Effector memory CD4-positive, alpha-beta T cell (primary cell): ENCODE results near the gene FCN3.

Source experiments
- DNase-seq, 3 donors: peaks; one replicate each; pipeline ENCODE4 v3.0.0-alpha.2; 2020
- H3K27ac ChIP-seq: 2 replicates; pipeline ENCODE4 v1.7.0; 2013; ENCODE audit warnings: mild to moderate bottlenecking, low read length, moderate library complexity; ENCODE audit not compliant: insufficient read depth, poor library complexity, severe bottlenecking
- H3K27me3 ChIP-seq: replicated peaks from 2 replicates; pipeline ENCODE4 v1.7.0; 2013; ENCODE audit warnings: mild to moderate bottlenecking, low read length; ENCODE audit not compliant: insufficient read depth, control insufficient read depth, poor library complexity, severe bottlenecking
- H3K36me3 ChIP-seq: 2 replicates; pipeline ENCODE4 v1.7.0; 2013; ENCODE audit warnings: mild to moderate bottlenecking, low read length, moderate library complexity; ENCODE audit not compliant: control insufficient read depth, insufficient read depth
- H3K4me1 ChIP-seq: 2 replicates; pipeline ENCODE4 v1.7.0; 2013; ENCODE audit warnings: low read length, mild to moderate bottlenecking; ENCODE audit not compliant: control insufficient read depth, insufficient read depth, poor library complexity, severe bottlenecking
- H3K4me3 ChIP-seq: 2 replicates; pipeline ENCODE4 v1.7.0; 2013; ENCODE audit warnings: low read length, low read depth, mild to moderate bottlenecking; ENCODE audit not compliant: insufficient read depth, poor library complexity, severe bottlenecking
- H3K9me3 ChIP-seq: 2 replicates; pipeline ENCODE4 v1.7.0; 2013; ENCODE audit warnings: mild to moderate bottlenecking, low read length, moderate library complexity; ENCODE audit not compliant: control insufficient read depth

Gene FCN3

DNA sequence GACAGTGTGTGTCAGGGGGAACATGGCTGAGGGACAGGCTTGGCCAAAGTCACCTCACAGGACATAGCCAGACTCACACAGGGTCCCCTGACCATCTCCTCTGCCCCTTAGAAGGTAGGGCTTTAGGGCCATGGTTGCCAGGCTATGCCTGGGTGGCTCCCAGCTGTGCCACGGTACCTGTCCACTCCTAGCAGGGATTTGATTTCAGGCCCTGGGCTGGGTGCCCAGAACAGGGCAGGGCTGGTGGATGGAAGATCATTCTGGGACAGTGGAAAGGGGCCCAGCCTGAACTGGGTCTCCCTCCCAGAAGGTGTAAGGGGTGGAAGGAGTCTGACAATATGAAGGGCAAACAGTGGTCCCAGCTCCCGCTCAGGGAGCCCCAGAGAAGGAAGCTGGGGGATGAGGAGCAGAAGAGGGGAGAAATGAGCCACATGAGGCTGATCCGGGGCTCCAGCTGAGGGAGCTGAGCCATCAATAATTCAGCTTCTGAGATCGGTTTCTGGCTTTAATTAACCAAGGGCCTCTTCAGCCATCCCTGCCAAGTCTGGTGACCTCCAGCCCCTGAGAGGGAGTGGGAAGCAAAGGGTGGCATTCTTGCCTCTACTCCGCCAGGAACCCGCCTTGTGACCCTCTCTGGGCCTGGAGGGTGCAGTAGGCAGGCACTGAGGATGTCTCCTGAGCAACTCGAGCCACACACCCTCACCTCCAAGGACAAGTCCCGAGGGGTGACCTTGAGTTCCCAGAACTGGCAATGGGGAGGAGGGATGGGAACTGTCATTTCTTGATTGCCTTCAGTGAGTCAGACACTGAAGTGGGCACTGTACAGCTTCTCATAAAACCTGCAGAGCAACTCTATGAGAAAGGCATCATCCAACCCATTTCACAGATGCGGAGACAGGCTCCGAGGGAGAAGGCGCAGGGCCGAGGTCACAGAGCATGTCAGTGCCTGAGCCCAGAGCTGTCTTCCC lies 6.4 kb upstream of the FCN3 start:
- H3K4me3 ChIP-seq, result no peak overlapping the region
- no peak for DNase-seq
- no peaks in the 10 kb centered on the region for H3K27me3 ChIP-seq
- H3K9me3 ChIP-seq, result no peaks in the 10 kb centered on the region
- H3K36me3 ChIP-seq, result no peaks in the 10 kb centered on the region
- no peaks in the 10 kb centered on the region for H3K4me1 ChIP-seq
- no peak overlapping the region for H3K27ac ChIP-seq

- Histone ChIP-seq H3K27ac (no peak overlapping the region), H3K4me1 (no peaks in the 10 kb centered on the region), H3K36me3 (no peaks in the 10 kb centered on the region), H3K27me3 (no peaks in the 10 kb centered on the region), H3K4me3 (no peak overlapping the region), H3K9me3 (no peaks in the 10 kb centered on the region)
- DNase-seq, result no peak
Measured at GRCh38 chr1:27380224-27380623, 5.6 kb upstream of the FCN3 start.

GRCh38 chr1:27379564-27380122 lies 5.0 kb upstream of the FCN3 start:
- no peak overlapping the region for H3K4me3 ChIP-seq
- no peaks in the 10 kb centered on the region for H3K9me3 ChIP-seq
- no peaks in the 10 kb centered on the region for H3K36me3 ChIP-seq
- DNase-seq, result no peak
- H3K4me1 ChIP-seq, result no peaks in the 10 kb centered on the region
- no peak overlapping the region for H3K27ac ChIP-seq
- H3K27me3 ChIP-seq, result no peaks in the 10 kb centered on the region

GRCh38 chr1:27377760-27378495 lies 3.3 kb upstream of the FCN3 start:
- DNase-seq, result no peak
- H3K36me3 ChIP-seq, result no peaks in the 10 kb centered on the region
- H3K4me3 ChIP-seq, result no peak overlapping the region
- H3K27me3 ChIP-seq, result no peaks in the 10 kb centered on the region
- no peaks in the 10 kb centered on the region for H3K9me3 ChIP-seq
- no peak overlapping the region for H3K27ac ChIP-seq
- H3K4me1 ChIP-seq, result no peaks in the 10 kb centered on the region

DNA sequence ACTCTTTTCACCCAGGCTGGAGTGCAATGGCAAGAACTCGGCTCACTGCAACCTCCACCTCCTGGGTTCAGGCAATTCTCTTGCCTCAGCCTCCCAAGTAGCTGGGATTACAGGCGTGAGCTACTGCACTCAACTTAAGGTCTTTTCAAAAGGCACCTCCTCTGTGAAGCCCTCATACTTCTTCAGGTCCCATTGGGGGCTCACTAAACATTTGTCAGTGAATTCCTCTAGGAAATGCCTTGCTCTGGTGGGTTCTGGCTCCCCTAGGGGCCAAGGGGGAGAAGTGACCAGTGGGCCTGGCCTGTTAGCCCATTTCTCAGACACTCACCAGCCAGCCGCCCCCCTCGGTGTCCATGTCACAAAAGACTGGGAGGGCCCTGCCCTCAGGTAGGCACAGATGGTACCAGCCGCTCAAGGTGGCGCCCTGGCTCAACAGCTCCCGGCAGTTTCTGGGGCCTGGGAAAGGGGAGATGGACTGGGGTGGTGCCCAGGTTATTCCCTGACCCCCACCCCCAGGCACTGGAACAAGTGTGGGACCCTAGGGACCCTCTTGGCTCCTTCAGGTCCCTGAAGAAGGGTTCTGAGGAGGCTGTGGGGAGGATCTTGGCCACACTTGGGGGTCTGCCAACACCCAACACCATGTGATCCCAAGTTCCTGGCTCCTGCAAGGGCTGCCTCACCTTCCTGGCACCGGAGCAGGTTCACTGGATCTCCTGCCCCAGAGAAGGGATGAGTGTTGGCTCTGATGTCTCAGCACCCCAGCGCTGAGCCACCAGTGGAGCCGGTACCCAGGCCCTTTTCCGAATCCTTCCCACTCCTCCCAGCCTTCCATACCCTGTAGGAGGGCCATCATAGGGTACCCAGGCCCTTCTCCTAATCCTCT lies 1.6 kb downstream of the FCN3 start:
- Histone ChIP-seq H3K27me3 (no peaks in the 10 kb centered on the region), H3K4me1 (no peaks in the 10 kb centered on the region), H3K36me3 (no peaks in the 10 kb centered on the region), H3K9me3 (no peaks in the 10 kb centered on the region), H3K4me3 (no peak overlapping the region), H3K27ac (no peak overlapping the region)
- DNase-seq, result no peak

GRCh38 chr1:27372022-27372807 lies 2.4 kb downstream of the FCN3 start:
- DNase-seq, result no peak
- Histone ChIP-seq H3K27me3 (no peaks in the 10 kb centered on the region), H3K9me3 (no peaks in the 10 kb centered on the region), H3K36me3 (no peaks in the 10 kb centered on the region), H3K4me3 (no peak overlapping the region), H3K27ac (no peak overlapping the region), H3K4me1 (peaks cover under 1% of the 10 kb centered on the region)

DNA sequence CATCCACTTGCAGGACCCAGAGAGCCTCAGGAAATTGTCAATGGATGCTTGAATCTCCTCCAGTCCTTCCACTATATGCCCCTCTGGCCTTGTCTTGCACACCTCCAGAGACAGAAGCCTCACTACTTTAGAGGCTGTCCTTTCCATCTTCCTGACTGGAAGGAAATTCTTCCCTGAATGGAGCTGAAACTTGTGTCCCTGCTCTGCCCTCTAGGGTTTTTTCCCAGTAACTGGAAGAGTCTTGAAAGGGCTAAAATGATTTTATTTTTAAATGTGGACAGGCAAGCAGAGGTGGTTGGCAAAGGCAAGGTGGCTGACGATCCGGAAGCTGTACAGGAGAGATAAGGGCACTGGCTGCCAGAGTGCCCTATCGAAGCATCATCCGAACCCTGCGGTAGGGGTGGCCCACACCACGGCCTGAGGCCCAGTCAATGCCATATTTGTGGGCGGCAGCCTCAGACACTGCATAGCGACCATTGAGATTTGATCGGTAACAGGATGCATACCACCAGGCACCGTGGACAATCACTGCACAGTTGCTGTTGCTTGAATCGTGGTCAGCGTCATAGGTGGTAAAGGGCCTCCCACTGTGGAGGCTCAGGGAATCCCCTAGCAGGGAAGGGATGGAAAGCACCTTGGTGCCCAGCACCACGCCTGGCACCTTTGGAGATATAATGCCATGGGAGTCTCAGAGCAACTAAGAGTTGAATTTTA lies 5.6 kb downstream of the FCN3 start:
- H3K4me1 ChIP-seq, result peaks cover 20% of the 10 kb centered on the region
- no peak overlapping the region for H3K27ac ChIP-seq
- DNase-seq, result no peak
- H3K9me3 ChIP-seq, result no peaks in the 10 kb centered on the region
- H3K27me3 ChIP-seq, result no peaks in the 10 kb centered on the region
- H3K4me3 ChIP-seq, result no peak overlapping the region
- H3K36me3 ChIP-seq, result no peaks in the 10 kb centered on the region

DNA sequence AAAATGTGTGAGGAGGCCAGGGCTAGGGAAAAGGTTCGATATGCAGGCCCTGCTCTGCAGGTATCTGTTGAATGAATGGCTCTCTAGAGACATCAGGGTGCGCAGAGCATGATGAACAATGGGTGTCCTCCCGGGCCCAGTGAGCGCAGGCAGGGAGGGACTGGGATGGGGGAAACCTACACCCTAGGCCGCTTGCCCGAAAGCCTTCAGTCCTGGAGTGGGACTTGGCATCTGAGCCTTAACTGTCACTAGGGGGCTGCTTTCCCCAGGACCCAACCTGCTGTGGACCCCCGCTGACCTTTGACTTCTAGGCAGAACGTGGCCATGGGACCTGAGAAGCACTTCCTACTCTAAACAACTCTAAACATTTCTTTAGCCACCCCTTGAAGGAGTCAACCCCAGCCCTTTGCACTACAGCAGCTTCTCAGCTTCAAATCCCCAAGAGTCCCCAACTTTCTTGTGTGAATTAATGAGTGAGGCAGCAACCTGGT lies 7.4 kb downstream of the FCN3 start:
- Histone ChIP-seq H3K27me3 (no peaks in the 10 kb centered on the region), H3K4me3 (no peak overlapping the region), H3K27ac (no peak overlapping the region), H3K4me1 (peaks cover 20% of the 10 kb centered on the region), H3K36me3 (no peaks in the 10 kb centered on the region), H3K9me3 (no peaks in the 10 kb centered on the region)
- no peak for DNase-seq
